ENCODE data around the gene RAG1.
"Not testable (repeated sequence)": the region's sequence is repeated elsewhere in the genome, so short reads cannot be mapped to it uniquely, and the experiment has no call there.

Gene RAG1

DNA sequence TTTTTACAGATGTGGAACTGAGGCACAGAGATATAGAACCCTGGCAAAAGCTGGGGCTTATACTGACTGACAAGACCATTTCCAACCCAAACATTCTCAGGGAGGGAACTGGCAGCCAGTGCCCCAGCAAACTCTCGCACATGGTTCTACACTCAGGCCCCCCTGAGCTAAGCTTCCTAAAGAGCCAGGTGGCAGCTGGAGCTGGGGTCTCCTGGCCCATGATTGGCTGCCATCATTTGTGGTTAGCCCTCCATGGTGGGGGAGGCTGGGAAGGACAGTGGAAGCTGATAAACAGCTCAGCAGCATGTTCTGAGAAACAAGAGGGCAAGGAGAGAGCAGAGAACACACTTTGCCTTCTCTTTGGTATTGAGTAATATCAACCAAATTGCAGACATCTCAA is at the start of gene RAG1:
Gene RAG1 (plus strand): TSS at position 314 of the 400 bp plus-strand sequence. CDS start 5,298 bp downstream, outside the sequence.
- DNase-seq: no peak

DNA sequence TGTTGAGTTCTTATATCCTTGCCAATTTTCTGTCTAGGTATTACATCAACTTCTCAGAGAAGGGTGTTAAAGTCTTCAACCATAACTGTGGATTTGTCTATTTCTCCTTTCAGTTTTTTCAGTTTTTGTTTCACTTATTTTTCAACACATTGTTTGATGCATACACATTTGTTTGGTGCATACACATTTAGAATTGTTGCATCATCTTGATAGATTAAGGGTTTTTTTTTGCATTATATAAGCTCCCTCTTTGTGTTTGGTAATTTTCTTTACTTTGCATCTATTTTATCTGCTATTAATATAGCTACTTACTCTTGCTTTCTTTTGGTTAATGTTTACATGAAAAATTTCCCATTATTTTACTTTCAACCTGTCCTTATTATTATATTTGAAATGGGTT is 37.0 kb upstream of the RAG1 start:
- DNase-seq: no peak

DNA sequence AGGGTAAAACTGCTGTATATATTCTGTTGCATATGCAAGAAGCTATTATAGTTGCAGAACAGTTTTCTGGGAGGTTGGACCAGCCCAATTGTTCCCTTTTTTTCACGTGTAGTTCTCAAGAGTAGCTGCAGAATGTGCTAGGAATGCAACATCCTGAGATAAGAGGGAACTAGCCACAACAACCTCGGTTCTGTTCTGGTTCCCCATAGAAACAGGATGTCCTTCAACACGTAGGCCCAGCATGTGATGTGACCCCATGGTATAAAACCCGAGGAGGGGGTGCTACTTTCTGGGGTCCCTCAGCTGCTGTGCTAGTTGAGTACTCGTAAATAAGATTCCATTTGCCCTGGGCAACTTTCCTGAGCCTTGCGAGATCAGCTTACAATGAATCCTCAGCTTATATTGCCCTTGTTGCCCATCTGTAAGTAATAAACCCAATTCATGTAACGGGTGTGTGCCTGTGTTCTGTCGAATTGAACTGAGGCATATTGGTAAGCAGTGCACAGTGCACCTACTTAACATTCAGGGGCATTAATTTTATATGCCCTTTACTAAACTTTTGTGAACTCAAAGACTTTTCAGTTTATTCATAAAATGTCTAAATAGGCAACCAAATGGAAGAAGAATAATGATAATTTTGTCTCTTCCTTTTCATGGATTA is 34.7 kb upstream of the RAG1 start:
- no peak for DNase-seq

DNA sequence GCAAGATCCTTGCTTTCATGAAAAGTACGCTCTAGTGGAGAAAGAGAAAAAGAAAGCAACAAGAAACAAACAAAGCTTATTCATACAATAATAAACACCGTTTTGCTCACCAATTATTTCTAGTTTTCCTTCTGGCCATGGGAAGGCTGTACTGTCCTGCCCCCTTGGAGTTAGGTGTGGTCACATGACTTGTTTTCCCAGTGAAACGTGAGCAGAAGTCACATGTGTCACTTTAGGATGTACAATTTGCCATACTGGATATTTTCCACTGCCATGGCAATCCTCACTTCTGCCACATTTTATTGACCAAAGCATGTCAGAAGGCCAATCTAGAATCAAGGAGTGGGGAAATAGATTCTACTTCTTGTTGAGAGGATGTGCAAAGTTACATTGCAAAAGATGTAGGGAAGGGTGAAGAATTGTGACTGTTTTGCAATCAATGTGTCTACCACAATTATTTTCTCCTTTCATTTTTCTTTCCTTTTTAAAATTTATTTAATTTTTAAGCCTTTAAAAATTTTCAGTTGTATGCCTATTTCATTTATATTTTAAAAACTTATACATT is 33.4 kb upstream of the RAG1 start:
- DNase-seq: no peak

DNA sequence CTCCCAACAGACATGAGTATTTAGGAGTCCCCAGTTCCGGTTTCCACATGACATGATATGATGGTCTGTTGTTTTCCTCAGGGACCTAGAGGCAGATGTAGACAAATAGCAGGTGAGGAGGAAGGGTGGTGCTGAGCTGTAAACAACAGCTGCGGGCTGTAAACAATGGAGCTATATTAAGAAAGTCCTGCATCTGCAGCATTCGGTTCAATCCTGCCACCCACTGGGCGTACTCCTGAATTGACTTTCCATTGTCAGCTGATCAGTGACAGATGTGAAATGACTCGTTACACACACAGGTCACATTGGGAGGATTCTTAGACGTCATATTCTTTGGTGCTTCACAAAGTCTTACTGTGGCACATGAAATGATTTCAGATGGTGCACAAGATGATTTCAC is 26.8 kb upstream of the RAG1 start:
- no peak for DNase-seq

DNA sequence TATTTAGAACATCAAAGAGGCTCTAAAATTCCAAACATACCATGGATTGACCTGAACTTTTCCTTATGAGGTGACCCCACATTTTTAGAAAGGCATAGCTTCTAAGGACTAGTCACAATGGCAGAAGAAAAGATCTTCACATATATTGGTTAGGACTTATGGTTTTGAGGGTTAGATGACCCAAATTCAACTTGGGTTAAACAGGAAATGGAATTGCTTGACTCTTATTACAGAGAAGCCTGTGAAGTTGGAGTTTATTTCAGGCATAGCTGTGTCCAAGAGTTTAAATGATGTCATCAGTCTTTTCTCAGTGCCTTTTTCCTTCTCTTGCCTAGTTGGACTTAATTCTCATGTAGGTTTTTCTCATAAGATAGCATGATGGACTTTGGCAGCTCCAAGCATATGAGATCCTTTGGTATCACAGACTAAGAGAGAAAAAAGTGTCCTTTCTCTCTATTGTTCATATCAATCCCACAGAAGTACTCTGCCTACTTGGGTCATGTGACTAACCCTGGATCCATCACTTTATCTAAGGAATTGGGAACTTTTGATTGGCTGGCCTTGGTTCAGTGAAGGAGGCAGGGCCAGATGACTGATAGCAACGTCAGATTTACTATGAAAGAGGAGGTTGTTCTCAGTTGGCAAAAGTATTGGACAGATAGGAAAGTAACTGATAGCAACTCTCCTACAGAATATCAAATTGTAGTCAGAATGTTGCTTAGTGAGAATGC is 17.3 kb upstream of the RAG1 start:
- DNase-seq: no peak

DNA sequence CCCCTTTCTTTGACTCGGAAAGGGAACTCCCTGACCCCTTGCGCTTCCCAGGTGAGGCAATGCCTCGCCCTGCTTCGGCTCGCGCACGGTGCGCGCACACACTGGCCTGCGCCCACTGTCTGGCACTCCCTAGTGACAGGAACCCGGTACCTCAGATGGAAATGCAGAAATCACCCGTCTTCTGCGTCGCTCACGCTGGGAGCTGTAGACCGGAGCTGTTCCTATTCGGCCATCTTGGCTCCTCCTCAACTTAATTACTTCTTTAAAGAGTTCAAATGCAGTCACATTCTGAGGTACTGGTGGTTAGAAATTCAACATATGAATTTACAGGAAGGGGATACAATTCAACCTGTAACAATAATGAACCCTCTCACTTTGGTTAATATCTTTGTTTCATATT is 10.4 kb upstream of the RAG1 start:
- DNase-seq: not testable (repeated sequence)

DNA sequence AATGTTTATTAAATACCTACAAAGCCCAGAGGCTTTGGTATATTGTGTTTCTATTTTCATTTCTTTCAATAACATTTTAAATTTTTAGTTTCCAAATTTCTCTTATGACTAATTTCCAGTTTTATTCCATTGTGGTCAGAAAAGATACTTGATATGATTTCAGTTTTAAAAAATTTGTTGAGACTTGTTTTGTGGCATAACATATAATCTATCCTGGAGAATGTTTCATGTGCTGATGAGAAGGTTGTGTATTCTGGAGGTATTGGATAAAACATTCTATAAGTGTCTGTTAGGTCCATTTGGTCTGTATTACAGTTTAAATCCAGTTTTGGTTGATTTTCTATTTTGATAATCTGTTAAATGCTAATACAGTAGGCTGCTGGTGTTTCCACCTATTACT is 9.8 kb upstream of the RAG1 start:
- no peak for DNase-seq

DNA sequence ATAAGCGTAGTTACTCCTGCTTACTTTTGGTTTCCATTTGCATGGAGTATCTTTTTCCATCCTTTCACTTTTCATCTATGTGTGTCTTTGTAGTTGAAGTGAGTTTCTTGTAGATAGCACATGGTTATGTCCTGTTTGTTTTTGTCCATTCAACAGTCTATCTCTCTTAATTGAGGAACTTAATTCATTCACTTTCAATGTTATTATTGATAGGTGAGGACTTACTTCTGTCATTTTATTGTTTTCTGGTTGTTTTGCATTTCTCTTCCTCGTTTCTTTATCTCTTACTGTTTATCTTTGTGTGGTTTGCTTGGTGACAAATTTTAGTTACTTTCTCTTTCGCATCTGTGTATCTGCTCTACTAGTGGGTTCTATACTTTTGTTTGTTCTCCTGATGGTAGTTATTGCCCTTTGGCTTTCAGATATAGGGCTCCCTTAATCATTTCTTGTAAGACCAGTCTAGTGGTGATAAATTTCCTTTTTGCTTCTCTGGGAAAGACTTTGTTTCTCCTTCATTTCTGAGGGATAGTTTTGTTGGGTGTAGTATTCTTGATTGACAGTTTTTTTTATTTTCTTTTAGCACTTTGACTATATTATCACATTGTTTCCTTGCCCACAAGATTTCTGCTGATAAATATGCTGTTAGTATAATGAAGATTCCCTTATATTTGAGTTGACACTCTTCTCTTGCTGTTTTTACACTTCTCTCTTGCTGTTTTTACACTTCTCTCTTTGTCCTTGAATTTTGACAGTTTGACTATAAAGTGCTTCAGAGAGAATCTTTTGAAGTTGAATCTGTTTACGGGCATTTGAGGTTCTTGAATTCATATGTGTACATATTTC is 9.0 kb upstream of the RAG1 start:
- no peak for DNase-seq

DNA sequence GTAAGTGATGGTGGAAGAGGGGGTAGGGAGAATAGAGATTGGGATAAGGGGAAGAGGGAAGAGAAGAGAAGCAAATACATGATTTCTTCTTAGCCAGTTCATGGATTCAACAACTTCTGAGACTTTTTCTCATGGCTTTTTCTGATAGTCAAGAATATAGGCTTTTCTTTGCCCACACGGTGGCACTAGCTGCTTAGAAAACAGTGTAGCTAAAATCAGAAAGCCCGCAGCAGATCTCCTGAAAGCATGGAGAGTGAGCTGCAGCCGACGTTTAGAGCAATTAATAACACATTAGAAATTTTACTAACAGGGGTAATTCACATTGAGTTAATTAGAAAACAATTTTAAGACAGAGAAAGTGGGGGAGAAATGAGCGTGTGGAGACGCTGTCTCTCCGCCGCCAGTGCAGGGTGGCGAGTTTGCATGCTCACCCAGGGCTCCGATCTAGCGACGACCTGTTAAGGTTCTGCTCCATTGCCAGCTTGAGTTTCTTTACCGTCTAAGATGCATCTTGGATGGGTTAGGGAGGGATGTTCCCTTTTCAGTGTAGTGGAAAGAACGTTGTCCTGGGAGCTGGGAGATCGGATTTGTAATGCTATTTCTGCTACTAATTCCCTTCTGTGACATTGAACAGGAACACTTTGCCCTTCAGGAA is 3.3 kb upstream of the RAG1 start:
- peak; percentile 33 for DNase-seq

DNA sequence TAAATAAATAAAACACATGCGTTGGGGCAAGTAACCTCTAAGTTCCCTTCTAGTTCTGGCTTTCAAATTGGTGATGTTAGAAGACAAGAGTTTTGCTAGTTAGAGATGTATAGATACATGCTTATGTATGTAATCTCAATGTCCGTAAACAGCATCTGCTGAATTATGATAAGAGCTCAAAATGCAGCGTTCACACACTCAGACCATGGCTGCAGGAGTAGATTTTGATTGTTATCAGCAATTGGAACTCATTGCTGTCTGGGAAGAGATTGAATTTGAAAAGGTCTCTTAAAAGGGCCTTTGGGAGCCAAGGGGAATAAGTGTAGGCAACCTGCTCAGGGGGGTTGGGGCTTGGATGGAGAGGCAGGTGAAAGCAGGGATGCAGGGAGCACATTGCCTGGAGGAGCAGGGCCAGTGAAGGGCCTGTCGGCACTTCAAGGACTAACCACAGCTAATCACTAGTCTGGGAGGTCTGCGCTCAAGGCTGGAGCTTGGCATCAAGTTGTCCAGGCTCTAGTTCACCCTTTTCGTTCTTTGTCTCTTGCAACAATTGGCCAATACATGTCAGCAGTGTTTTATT is 2.7 kb upstream of the RAG1 start:
- DNase-seq: no peak

DNA sequence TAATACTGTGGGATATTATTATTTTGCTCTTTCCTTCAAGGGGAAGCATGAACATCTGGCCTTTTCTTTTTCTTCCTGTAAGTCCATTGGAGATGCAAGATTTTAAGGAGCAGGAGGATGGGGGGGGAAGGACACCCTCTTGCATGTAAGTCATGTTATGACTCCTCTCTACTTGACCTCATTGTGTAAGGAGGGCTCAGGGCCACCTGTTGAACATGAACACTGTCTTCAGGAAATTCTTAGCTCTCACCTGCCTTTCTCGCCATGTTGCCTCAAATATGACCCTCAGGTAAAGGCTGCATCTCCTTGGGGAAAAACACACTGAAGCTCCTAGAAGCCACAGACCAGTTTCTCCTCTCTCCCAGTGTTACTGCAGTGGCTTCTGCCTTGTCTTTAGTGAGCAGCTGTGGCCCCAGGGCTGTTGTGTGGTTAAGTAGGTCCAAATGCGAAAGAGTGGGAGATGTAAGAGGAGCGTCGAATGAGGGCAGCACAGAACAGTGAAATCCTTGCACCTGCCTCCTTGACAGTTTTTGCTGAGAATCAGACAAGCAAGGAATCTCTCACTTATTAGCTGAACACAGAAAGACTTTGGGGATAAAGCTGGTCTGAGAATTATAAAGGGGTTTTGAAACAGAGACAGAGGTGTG is 1.3 kb upstream of the RAG1 start:
- DNase-seq: no peak

DNA sequence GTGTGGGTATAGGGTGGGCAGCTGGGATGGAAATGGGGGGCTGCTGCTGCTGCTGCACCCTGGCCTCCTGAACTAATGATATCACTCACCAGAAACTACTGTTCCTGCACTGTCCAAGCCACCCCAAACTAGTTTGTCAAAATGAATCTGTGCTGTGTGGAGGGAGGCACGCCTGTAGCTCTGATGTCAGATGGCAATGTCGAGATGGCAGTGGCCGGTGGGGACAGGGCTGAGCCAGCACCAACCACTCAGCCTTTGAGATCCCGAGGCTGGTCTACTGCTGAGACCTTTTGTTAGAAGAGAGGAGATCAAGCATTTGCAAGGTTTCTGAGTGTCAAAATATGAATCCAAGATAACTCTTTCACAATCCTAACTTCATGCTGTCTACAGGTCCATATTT is 1.3 kb downstream of the RAG1 start:
- DNase-seq: no peak

DNA sequence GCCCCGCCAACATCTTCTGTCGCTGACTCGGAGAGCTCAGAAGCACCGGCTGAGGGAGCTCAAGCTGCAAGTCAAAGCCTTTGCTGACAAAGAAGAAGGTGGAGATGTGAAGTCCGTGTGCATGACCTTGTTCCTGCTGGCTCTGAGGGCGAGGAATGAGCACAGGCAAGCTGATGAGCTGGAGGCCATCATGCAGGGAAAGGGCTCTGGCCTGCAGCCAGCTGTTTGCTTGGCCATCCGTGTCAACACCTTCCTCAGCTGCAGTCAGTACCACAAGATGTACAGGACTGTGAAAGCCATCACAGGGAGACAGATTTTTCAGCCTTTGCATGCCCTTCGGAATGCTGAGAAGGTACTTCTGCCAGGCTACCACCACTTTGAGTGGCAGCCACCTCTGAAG is 6.7 kb downstream of the RAG1 start:
- no peak for DNase-seq

DNA sequence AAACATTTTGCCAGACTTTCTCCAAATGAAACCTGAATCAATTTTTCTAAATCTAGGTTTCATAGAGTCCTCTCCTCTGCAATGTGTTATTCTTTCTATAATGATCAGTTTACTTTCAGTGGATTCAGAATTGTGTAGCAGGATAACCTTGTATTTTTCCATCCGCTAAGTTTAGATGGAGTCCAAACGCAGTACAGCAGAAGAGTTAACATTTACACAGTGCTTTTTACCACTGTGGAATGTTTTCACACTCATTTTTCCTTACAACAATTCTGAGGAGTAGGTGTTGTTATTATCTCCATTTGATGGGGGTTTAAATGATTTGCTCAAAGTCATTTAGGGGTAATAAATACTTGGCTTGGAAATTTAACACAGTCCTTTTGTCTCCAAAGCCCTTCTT is 9.6 kb downstream of the RAG1 start:
- no peak for DNase-seq

DNA sequence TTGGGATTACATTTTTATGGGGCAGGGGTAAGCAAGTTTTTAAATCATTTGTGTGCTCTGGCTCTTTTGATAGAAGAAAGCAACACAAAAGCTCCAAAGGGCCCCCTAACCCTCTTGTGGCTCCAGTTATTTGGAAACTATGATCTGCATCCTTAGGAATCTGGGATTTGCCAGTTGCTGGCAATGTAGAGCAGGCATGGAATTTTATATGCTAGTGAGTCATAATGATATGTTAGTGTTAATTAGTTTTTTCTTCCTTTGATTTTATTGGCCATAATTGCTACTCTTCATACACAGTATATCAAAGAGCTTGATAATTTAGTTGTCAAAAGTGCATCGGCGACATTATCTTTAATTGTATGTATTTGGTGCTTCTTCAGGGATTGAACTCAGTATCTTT is 10.1 kb downstream of the RAG1 start:
- no peak for DNase-seq

DNA sequence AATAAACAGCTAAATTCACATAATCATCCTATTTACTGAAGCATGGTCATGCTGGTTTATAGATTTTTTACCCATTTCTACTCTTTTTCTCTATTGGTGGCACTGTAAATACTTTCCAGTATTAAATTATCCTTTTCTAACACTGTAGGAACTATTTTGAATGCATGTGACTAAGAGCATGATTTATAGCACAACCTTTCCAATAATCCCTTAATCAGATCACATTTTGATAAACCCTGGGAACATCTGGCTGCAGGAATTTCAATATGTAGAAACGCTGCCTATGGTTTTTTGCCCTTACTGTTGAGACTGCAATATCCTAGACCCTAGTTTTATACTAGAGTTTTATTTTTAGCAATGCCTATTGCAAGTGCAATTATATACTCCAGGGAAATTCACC is 10.7 kb downstream of the RAG1 start:
- no peak for DNase-seq

DNA sequence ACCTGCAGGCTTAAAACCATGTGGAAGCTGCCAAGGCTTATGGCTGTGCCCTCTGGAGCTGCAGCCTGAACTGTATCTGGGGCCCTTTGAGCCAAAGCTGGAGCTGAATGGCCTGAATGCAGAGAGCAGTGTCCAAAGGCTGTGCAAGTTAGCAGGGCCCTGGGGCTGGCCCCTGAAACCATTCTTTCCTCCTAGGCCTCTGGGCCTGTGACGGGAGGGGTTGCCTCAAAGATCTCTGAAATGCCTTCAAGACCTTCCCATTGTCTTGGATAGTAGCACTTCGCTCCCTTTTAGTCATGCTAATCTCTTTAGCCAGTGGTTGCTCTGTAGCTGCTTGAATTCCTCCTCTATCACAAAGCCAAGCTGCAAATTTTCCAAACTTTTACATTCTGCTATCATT is 13.7 kb downstream of the RAG1 start:
- no peak for DNase-seq

DNA sequence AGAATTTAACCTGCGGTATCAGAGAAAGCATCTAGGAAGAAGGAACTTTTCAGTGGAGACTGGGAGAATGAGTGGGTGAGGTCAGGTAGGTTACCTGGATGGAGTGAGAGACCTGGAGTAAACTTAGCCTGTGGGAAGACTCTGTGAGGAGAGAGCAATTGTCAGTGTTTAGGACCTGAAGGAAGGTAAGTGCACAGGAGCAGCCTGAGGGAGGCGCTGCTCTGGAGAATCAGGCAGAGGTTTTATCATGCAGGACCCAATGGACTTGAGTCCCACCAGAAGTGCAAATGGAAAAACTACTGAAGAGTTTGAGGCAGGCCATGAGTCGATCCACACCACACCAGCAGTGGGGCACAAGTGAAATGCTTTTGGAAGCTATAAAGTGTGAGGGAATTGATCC is 15.9 kb downstream of the RAG1 start:
- DNase-seq: no peak

DNA sequence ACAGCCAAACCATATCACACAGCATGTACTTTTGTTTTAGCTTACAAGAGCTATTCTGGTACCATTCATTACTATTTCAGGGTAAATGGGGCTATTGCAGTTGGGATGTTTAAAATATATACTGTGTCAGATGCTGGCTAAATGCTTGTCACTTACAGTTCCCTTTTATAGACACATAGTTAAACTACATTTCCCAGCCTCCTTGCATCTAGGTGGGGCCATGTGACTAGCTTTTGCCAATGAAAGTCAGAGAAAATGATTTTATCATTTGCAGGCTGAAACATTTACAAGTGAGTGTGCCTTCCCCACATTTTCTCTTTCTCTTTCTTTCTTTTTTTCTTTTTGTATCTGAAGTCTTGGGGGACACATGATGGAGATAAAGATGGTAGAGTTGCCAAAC is 18.7 kb downstream of the RAG1 start:
- no peak for DNase-seq

DNA sequence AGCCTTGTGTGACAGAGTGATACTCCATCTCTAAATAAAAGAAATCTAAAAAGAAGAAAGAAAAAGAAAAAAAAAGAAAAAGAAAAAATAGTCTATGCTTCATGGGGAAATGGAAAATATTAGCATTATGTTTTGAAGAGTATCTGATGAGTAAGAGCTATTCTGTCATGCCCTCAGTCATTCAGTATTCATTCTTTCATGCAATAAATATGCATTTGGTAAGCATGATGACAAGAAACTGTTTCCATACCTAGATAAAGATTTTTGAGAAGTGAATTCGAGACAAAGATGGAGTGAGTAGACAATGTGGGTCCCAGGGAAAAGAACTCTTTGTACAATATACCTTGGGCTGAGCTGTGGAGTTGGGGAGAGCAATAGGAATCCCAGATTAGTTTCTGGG is 20.3 kb downstream of the RAG1 start:
- DNase-seq: no peak

DNA sequence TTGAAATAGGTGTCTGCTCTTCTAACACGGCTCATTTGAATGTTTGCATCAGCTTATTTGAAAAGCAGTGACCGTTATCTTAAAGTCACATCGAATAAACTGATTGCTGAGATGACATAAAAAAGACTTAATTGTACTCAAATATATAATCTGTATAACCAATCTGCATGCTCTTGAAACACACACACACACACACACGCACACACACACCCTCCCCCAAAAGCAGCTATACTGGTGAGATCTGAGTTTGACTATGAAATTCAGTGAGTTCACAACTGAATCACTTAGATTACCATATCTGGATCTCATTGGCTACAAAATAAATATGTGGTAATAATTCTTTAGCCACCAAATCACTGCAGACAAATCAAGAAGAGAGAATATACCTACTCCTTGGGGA is 22.7 kb downstream of the RAG1 start:
- no peak for DNase-seq
